SK-N-MC (cell line): ENCODE results near the gene TPP1.

Experiments used
- EZH2 ChIP-seq: fragments of 200-600 bp; sonication (generic); IDR thresholded peaks from one replicate; pipeline ENCODE4 v1.6.1; 2017; ENCODE audit warnings: antibody characterized with exemption
- POLR2AphosphoS5 ChIP-seq: IDR thresholded peaks from 2 replicates; pipeline ENCODE4 v1.6.1; 2012; ENCODE audit warnings: mild to moderate bottlenecking, low read depth, low read length, borderline replicate concordance

DNA sequence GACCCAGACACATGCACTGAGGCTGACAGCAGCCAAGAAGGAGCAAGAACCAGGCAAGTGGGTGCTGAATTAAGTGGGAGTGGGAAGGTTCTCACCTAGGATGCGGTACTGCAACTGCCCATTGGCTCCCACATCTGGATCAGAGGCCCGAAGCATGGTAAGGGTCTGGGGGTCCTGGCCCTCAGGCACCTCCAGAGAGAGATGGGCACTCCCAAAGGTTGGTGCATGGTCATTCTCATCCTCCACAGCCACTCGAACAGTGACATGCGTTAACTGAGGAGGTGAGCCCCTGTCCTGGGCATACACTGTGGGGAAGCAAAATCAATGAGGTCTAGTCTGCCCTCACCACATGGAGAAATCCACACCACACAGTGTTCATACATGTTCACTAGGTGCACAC lies 9.3 kb upstream of the TPP1 start:
- TF ChIP-seq POLR2AphosphoS5 (no peak), EZH2 (no peak)
